GM18907 (cell line): Measurements from ENCODE around the gene SMIM21.

ENCODE experiments used
- ATAC-seq: cut with Tn5 transposase; IDR thresholded peaks from one replicate; pipeline ENCODE4 v1.9.1; 2021; ENCODE audit warnings: mild to moderate bottlenecking, moderate library complexity; ENCODE audit not compliant: unreplicated experiment

The SMIM21 gene

DNA sequence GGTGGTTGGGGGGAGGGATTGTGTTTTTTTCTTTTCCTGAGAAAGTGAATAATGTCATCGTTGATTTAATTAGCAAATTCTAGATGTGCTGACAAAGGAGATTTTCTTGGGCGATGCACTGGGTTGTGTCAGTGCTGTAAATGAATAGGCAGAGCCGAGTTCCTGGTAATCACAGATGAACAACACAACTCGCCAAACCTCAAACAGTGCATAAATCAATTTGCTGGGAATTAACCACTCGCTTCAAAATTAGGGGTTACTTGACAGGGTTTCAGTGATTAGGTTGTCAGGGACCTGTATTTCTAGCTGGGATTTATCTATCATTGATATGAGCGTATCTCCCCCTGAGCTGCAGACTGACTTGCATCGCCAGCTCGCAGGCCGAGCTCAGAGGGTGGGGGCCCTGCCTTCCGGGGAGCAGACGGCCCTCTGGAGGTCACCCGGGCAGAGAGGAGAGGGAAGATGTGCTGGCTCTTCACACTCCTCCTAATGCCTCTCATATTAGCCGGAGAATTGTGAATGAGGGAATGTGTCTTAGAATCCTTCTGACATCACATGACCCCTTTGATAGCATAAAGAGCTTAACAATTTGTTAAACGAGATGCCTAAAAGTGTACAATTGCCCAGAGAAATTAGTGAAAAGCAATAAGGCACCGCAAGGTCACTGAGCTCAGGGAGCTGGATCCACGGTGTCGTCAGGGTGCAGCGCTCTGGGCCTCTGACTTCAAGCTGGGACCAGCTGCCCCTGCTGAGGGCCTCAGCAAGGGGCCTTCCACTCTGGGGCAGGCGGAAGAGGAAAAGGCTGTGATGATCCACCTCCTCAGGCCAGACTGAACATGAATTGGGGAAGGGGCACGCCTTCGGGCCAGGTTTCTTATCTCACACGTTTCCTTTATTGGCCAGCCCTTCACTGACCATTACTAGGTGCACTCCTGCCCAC, 48.9 kb downstream of the SMIM21 start:
- no peak for ATAC-seq

- ATAC-seq, result no peak
These were observed 49.6 kb downstream of the SMIM21 start for GRCh38 chr18:75377926-75378325.

GRCh38 chr18:75377258-75377657, 50.2 kb downstream of the SMIM21 start:
- no peak for ATAC-seq

DNA sequence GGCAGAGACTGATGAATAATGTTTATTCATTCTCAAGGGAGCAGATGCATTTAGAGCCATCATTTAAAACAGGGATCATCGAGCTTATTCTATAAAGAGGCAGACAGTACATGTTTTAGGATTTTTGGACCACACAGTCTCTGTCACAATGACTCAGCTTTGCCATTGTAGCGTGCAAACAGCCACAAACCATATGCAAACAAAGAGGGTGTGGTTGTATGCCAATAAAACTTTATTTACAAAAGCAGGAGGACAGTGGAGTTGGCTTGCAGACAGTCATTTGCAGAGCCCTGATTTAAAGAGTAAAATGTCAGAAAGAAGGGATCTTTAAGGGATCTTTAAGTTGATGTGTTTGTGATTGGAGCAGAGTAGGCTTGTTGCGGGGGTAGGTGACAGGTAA, 51.5 kb downstream of the SMIM21 start:
- no peak for ATAC-seq

DNA sequence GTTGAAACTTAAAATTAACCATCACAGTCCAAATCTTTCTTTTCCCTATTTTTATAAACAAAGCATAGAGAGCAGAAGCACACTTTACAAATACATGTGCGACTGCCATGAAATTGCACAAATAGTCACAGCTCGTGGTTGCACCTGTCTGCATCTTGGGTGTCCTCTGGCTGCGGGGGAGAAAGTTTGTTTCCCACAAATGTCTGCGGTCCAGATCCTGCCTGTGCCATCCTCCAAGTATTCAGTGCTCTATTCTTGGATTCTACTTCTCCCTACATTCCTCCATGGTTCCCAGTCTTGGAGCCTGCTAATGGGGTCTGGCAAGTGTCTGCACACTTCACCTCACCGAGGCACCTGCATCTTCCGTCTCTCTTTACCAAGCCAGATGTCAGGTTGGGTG, 52.2 kb downstream of the SMIM21 start:
- no peak for ATAC-seq

- ATAC-seq, result no peak
These were observed 53.0 kb downstream of the SMIM21 start for GRCh38 chr18:75374466-75374865.

- ATAC-seq, result no peak
These were observed 58.3 kb downstream of the SMIM21 start for GRCh38 chr18:75369026-75369721.

GRCh38 chr18:75365837-75366236, 61.7 kb downstream of the SMIM21 start:
- no peak for ATAC-seq

DNA sequence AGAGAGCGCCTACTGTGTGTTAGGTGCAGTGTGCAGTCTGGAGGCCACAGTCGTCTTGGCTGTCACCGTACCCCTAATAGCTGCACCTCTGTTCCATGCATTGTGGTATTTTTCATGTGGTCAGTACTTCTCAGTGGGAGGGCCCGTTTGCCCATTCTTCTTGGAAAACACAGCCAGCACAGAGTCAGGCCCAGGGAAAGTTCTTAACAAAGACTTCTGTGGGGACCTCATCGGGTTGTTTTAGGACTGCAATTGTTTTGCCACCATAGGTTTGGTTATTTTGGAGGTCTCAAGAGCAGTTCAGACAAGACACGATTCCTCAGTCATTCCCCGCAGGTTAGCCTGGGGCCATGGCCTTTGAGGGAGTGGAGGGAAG, 62.3 kb downstream of the SMIM21 start:
- ATAC-seq, result no peak

GRCh38 chr18:75364512-75365253, 62.8 kb downstream of the SMIM21 start:
- ATAC-seq, result no peak

DNA sequence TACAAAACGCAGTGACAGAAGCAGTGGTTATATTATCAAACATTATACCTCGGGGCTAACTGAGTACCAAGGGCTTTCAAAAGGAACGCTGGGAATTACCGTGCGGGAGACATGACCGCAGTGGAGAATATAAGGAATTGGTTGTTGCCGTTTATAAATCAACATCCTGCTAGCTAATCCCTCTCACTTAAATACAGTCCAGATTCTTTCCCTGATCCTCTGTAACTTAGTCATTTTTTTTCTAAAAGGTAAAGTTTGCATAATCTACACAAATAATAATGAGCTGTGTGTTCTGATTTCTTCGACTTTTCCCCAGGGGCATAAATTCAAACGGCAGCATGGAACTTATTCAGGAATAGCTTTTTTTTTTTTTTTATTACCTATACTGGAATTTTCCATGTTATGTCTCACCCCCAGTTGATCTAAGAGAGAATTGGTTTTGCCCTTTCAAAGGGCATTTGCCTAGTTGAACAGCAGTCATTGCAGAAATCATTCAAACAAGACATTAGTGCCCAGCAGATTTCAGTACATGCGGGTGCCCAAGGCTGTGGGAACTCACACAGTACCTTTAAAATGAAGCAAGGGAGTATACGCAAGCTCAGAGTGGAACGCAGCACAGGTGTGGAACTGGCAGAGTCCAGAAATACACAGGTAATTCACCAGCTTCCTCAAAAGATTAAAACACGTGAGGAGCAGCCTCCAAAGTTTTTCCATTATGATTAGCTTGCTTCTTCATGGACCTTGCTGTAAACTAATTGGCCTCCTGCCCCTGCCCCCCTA, 63.9 kb downstream of the SMIM21 start:
- no peak for ATAC-seq

- no peak for ATAC-seq
These were observed 65.1 kb downstream of the SMIM21 start for GRCh38 chr18:75362435-75362834.

DNA sequence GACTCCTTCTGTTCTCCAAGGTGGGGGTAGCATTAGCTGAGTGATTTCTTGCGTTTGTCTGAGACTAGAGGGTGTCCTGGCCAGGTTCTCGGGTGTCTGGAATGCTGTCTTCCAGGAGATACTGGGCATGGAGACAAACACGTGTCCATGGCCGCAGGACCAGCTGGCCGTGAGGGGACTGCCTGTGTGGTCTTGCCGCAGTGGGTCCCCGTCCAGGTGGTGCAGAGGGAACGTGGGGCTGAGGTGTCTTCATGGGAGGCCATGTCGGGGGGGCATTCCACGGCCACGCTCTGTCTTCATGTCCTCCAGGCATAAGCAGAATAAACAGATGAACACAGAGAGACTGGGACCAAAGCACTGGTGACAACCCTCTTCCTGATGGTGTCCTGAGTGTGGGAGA, 66.6 kb downstream of the SMIM21 start:
- no peak for ATAC-seq

- ATAC-seq, result no peak
These were observed 67.3 kb downstream of the SMIM21 start for GRCh38 chr18:75360215-75360614.
